ENCODE measurements around the gene KCTD20.

KCTD20 gene

GRCh38 chr6:36525346-36525745, 82.5 kb downstream of the KCTD20 start:
- no peak overlapping the region for H3K9ac ChIP-seq (ENCODE audit: low read length)
- no peak overlapping the region for H3K27ac ChIP-seq (ENCODE audit: low read length)
- no peaks in the 10 kb centered on the region for H3K9me3 ChIP-seq (ENCODE audit: insufficient read depth, low read length)
- peaks cover 16% of the 10 kb centered on the region for H3K36me3 ChIP-seq (replicated peaks; ENCODE audit: low read depth, low read length)
- TF ChIP-seq EZH2phosphoT487 (IDR thresholded peaks at IDR 0.05; ENCODE audit: low read depth), result no peak
- TF ChIP-seq, protein P1, sequence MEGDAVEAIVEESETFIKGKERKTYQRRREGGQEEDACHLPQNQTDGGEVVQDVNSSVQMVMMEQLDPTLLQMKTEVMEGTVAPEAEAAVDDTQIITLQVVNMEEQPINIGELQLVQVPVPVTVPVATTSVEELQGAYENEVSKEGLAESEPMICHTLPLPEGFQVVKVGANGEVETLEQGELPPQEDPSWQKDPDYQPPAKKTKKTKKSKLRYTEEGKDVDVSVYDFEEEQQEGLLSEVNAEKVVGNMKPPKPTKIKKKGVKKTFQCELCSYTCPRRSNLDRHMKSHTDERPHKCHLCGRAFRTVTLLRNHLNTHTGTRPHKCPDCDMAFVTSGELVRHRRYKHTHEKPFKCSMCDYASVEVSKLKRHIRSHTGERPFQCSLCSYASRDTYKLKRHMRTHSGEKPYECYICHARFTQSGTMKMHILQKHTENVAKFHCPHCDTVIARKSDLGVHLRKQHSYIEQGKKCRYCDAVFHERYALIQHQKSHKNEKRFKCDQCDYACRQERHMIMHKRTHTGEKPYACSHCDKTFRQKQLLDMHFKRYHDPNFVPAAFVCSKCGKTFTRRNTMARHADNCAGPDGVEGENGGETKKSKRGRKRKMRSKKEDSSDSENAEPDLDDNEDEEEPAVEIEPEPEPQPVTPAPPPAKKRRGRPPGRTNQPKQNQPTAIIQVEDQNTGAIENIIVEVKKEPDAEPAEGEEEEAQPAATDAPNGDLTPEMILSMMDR (IDR thresholded peaks at IDR 0.05; ENCODE audit: low read depth, low read length), result no peak
- no peaks in the 10 kb centered on the region for H4K20me1 ChIP-seq (ENCODE audit: insufficient read depth, low read length)
- no peaks in the 10 kb centered on the region for H3K79me2 ChIP-seq (ENCODE audit: low read length)
- H3K27me3 ChIP-seq (ENCODE audit: low read depth, low read length), result no peaks in the 10 kb centered on the region
- H3K4me3 ChIP-seq (ENCODE audit: low read length), result no peak overlapping the region
- H3K4me1 ChIP-seq (ENCODE audit: low read length), result no peaks in the 10 kb centered on the region
- H2AFZ ChIP-seq (ENCODE audit: low read depth, low read length), result no peak overlapping the region
- H3K4me2 ChIP-seq (ENCODE audit: low read length), result no peak overlapping the region

- Histone ChIP-seq H2AFZ (ENCODE audit: low read depth, low read length) (no peak overlapping the region), H3K27ac (ENCODE audit: low read length) (no peak overlapping the region), H3K27me3 (ENCODE audit: low read depth, low read length) (no peaks in the 10 kb centered on the region), H3K4me2 (ENCODE audit: low read length) (no peak overlapping the region), H3K79me2 (ENCODE audit: low read length) (no peaks in the 10 kb centered on the region), H3K9ac (ENCODE audit: low read length) (no peak overlapping the region), H3K4me1 (ENCODE audit: low read length) (no peaks in the 10 kb centered on the region), H3K4me3 (ENCODE audit: low read length) (no peak overlapping the region), H4K20me1 (ENCODE audit: insufficient read depth, low read length) (no peaks in the 10 kb centered on the region), H3K36me3 (replicated peaks; ENCODE audit: low read depth, low read length) (peaks cover 13% of the 10 kb centered on the region), H3K9me3 (ENCODE audit: insufficient read depth, low read length) (no peaks in the 10 kb centered on the region)
- no peak for TF ChIP-seq EZH2phosphoT487 (IDR thresholded peaks at IDR 0.05; ENCODE audit: low read depth)
- TF ChIP-seq, protein P1 (IDR thresholded peaks at IDR 0.05; ENCODE audit: low read depth, low read length), result no peak
Measured at GRCh38 chr6:36526066-36526465, 83.3 kb downstream of the KCTD20 start.

- Histone ChIP-seq H3K36me3 (replicated peaks; ENCODE audit: low read depth, low read length) (peaks cover 12% of the 10 kb centered on the region), H2AFZ (ENCODE audit: low read depth, low read length) (no peak overlapping the region), H3K9ac (ENCODE audit: low read length) (no peak overlapping the region), H3K4me2 (ENCODE audit: low read length) (no peak overlapping the region), H3K4me3 (ENCODE audit: low read length) (no peak overlapping the region), H4K20me1 (ENCODE audit: insufficient read depth, low read length) (no peaks in the 10 kb centered on the region), H3K27me3 (ENCODE audit: low read depth, low read length) (no peaks in the 10 kb centered on the region), H3K4me1 (ENCODE audit: low read length) (no peaks in the 10 kb centered on the region), H3K9me3 (ENCODE audit: insufficient read depth, low read length) (no peaks in the 10 kb centered on the region), H3K27ac (ENCODE audit: low read length) (no peak overlapping the region), H3K79me2 (ENCODE audit: low read length) (no peaks in the 10 kb centered on the region)
- no peak for TF ChIP-seq EZH2phosphoT487 (IDR thresholded peaks at IDR 0.05; ENCODE audit: low read depth)
- TF ChIP-seq, protein P1 (IDR thresholded peaks at IDR 0.05; ENCODE audit: low read depth, low read length), result no peak
Measured at GRCh38 chr6:36533321-36533720, 90.5 kb downstream of the KCTD20 start.

DNA sequence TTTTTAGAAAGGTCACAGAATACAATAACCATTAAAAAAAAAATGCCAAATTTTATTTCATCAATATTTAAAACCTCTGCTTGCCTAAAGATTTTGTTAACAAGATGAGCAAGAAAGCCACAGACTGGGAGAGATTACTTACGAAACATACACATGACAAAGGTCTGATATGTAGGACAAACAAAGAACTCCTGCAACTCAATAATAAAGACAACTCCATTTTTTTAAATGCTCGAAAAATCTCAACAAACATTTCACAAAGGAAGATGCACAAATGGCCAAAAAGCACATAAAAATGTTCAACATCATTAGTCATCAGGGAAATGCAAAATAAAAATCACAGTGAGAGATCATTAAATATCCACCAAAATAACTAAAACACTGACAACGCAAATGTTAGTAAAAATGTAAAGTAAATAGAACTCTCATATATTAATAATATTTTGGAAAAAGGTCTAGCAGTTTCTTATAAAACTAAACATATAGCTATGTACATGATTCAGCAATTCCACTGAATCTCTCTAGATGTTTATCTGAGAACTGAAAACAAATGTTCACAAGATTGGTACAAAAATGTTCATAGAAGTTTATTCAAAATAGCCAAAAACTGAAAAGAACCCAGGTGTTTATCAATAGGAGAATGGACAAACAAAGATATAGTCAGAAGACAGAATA, 94.2 kb downstream of the KCTD20 start:
- no peaks in the 10 kb centered on the region for H3K79me2 ChIP-seq (ENCODE audit: low read length)
- no peak overlapping the region for H3K4me2 ChIP-seq (ENCODE audit: low read length)
- H2AFZ ChIP-seq (ENCODE audit: low read depth, low read length), result no peak overlapping the region
- no peaks in the 10 kb centered on the region for H3K27me3 ChIP-seq (ENCODE audit: low read depth, low read length)
- H3K4me3 ChIP-seq (ENCODE audit: low read length), result no peak overlapping the region
- H4K20me1 ChIP-seq (ENCODE audit: insufficient read depth, low read length), result no peaks in the 10 kb centered on the region
- no peak overlapping the region for H3K27ac ChIP-seq (ENCODE audit: low read length)
- H3K9me3 ChIP-seq (ENCODE audit: insufficient read depth, low read length), result no peaks in the 10 kb centered on the region
- TF ChIP-seq EZH2phosphoT487 (IDR thresholded peaks at IDR 0.05; ENCODE audit: low read depth), result no peak
- TF ChIP-seq, protein P1 (IDR thresholded peaks at IDR 0.05; ENCODE audit: low read depth, low read length), result no peak
- H3K4me1 ChIP-seq (ENCODE audit: low read length), result no peaks in the 10 kb centered on the region
- H3K36me3 ChIP-seq (replicated peaks; ENCODE audit: low read depth, low read length), result peaks cover 19% of the 10 kb centered on the region
- H3K9ac ChIP-seq (ENCODE audit: low read length), result no peak overlapping the region

Measured in OCI-LY3 (cell line).